ENCODE data around the gene SLC31A2.

DNA sequence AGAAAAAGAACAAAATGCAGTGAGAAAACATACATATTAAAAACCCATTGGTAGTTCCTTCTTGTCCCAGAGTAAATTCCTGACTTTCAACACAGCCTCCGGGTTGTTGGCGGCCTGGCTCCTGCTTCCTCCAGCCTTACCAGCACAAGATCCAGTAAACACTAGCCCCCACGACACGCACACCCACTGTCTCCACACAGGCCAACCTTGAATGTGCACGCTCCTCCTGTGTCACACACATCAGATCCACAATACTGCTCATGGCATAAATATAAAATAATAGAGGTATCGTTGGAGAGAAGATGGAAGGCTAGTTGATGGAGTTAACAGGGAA, 2.5 kb upstream of the SLC31A2 start:
- TF ChIP-seq POLR2AphosphoS5 (IDR thresholded peaks at IDR 0.05) = no peak
- TF ChIP-seq, protein P1, sequence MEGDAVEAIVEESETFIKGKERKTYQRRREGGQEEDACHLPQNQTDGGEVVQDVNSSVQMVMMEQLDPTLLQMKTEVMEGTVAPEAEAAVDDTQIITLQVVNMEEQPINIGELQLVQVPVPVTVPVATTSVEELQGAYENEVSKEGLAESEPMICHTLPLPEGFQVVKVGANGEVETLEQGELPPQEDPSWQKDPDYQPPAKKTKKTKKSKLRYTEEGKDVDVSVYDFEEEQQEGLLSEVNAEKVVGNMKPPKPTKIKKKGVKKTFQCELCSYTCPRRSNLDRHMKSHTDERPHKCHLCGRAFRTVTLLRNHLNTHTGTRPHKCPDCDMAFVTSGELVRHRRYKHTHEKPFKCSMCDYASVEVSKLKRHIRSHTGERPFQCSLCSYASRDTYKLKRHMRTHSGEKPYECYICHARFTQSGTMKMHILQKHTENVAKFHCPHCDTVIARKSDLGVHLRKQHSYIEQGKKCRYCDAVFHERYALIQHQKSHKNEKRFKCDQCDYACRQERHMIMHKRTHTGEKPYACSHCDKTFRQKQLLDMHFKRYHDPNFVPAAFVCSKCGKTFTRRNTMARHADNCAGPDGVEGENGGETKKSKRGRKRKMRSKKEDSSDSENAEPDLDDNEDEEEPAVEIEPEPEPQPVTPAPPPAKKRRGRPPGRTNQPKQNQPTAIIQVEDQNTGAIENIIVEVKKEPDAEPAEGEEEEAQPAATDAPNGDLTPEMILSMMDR (IDR thresholded peaks at IDR 0.05 in 8 of 11, conservative IDR thresholded peaks at IDR 0.05 in 3 of 11) = no peak
- TF ChIP-seq POLR2A (IDR thresholded peaks at IDR 0.05) = no peak
